ENCODE measurements around the gene NCF4.

GRCh38 chr22:36867695-36868094, 6.9 kb downstream of the NCF4 start:
- TF ChIP-seq CTCF (IDR thresholded peaks at IDR 0.05), result no peak
- TF ChIP-seq EZH2 (IDR thresholded peaks at IDR 0.05; ENCODE audit: borderline replicate concordance, insufficient read depth, low read depth, low read length, poor library complexity, severe bottlenecking), result no peak

Measured in B cell (primary cell).